HepG2 (cell line): Measurements from ENCODE around the gene CTTNBP2NL. TPM values are rescaled to one million over a fixed set of nuclear protein-coding genes. Genes with fewer than 3 reads are reported as not detected.

Experiments
- ATAC-seq: fragments of 200-7000 bp; cut with Tn5 transposase; 3 replicates; pipeline ENCODE4 v1.9.1; 2020; ENCODE audit warnings: mild to moderate bottlenecking, moderate library complexity
- BruUV-seq: library from RNA; stranded (reverse); fragments of 400-500 nt; replicated peaks from 2 replicates; lab custom pipeline; 2021; lab: Mats Ljungman, UMichigan
- CTCF ChIA-PET: fragments of 300-600 bp; formaldehyde crosslinking; extraction: SDS; loops from one replicate; lab custom pipeline; 2021; ENCODE audit warnings: low total read pairs, inconsistent platforms, low intra/inter-chr PET ratio; lab: Yijun Ruan, JAX
- POLR2A ChIA-PET: fragments of 350-600 bp; sonication (Branson Sonifier 250); formaldehyde crosslinking; loops from one replicate; lab custom pipeline; 2020; ENCODE audit warnings: antibody characterized with exemption, inconsistent platforms; lab: Yijun Ruan, JAX
- DNase-seq: peaks from one replicate; pipeline ENCODE4 v3.0.0-alpha.2; 2015; ENCODE audit warnings: low spot score
- FAIRE-seq: peaks from 3 replicates; lab custom pipeline; 2011; peaks lifted over from hg19 to GRCh38; lab: Jason Lieb, UNC
- H2AFZ ChIP-seq: one replicate; pipeline ENCODE4 v1.6.1; 2011; ENCODE audit warnings: low read length, inconsistent platforms
- H3K27ac ChIP-seq: fragments of 300-600 bp; 3 replicates; pipeline ENCODE4 v1.8.0; 2011; ENCODE audit warnings: mixed run types, mild to moderate bottlenecking, mixed read lengths, low read length, inconsistent platforms; ENCODE audit not compliant: insufficient read depth; ENCODE audit errors: extremely low read length
- H3K27me3 ChIP-seq, 2 experiments: fragments of 200-600 bp in 1 of 2; 2 replicates in 1 of 2; 3 replicates in 1 of 2; pipeline versions ENCODE4 v1.6.0 to v1.8.0; 2011; ENCODE audit warnings: low read length in 2 of 2, mild to moderate bottlenecking in 2 of 2, moderate library complexity in 2 of 2, inconsistent platforms in 1 of 2; ENCODE audit not compliant: insufficient read depth in 2 of 2, control insufficient read depth in 1 of 2
- H3K36me3 ChIP-seq, 2 experiments: fragments of 200-600 bp in 1 of 2; replicated peaks in 1 of 2; 2 replicates in 1 of 2; 3 replicates in 1 of 2; pipeline versions ENCODE4 v1.5.1 to v1.8.0; 2011; ENCODE audit warnings: low read length in 2 of 2, inconsistent platforms in 1 of 2; ENCODE audit not compliant: insufficient read depth in 2 of 2, control insufficient read depth in 1 of 2
- H3K4me1 ChIP-seq: 2 replicates; pipeline ENCODE4 v1.5.1; 2012; ENCODE audit warnings: low read length, inconsistent platforms; ENCODE audit not compliant: insufficient read depth
- H3K4me2 ChIP-seq: 2 replicates; pipeline ENCODE4 v1.6.0; 2011; ENCODE audit warnings: low read depth, low read length, inconsistent platforms
- H3K4me3 ChIP-seq, 3 experiments: fragments of 200-600 bp in 1 of 3; sonication (generic), shearing (Covaris generic) in 1 of 3; replicated peaks in 1 of 3; 2 replicates each; pipeline ENCODE4 v1.5.1; 2011 to 2016; ENCODE audit warnings: low read length in 3 of 3, inconsistent platforms in 2 of 3, low read depth in 2 of 3, mild to moderate bottlenecking in 2 of 3, control low read depth in 1 of 3, mixed read lengths in 1 of 3; ENCODE audit not compliant: insufficient read depth in 1 of 3
- H3K79me2 ChIP-seq: one replicate; pipeline ENCODE4 v1.6.1; 2011; ENCODE audit warnings: low read length, inconsistent platforms; ENCODE audit not compliant: insufficient read depth
- H3K9ac ChIP-seq: 2 replicates; pipeline ENCODE4 v1.6.0; 2011; ENCODE audit warnings: mild to moderate bottlenecking, low read depth, low read length, inconsistent platforms; ENCODE audit not compliant: insufficient read depth
- H3K9me3 ChIP-seq: 2 replicates; pipeline ENCODE4 v1.5.1; 2012; ENCODE audit warnings: mild to moderate bottlenecking, low read length
- H4K20me1 ChIP-seq: 2 replicates; pipeline ENCODE4 v1.6.0; 2011; ENCODE audit warnings: inconsistent platforms, mild to moderate bottlenecking, low read length, moderate library complexity; ENCODE audit not compliant: insufficient read depth
- HINFP ChIP-seq: sonication (generic); formaldehyde crosslinking; IDR thresholded peaks from 2 replicates; pipeline ENCODE4 v1.4.0; 2020; ENCODE audit warnings: low read depth, mild to moderate bottlenecking, missing genetic modification reagents
- HNF4A ChIP-seq: sonication (generic); formaldehyde crosslinking; IDR thresholded peaks from 2 replicates; pipeline ENCODE4 v1.4.0; 2020; ENCODE audit warnings: missing genetic modification reagents
- KMT2A ChIP-seq: sonication (generic); formaldehyde crosslinking; IDR thresholded peaks from 2 replicates; pipeline ENCODE4 v1.4.0; 2020; ENCODE audit warnings: missing genetic modification reagents
- NR2C2 ChIP-seq: sonication (generic); formaldehyde crosslinking; IDR thresholded peaks from 2 replicates; pipeline ENCODE4 v1.4.0; 2020; ENCODE audit warnings: missing genetic modification reagents, mild to moderate bottlenecking, moderate library complexity, borderline replicate concordance
- RBAK ChIP-seq: sonication (generic); formaldehyde crosslinking; IDR thresholded peaks from 2 replicates; pipeline ENCODE4 v1.5.1; 2020; ENCODE audit warnings: mild to moderate bottlenecking, missing genetic modification reagents
- RELA ChIP-seq: sonication (generic); formaldehyde crosslinking; IDR thresholded peaks from 2 replicates; pipeline ENCODE4 v1.4.0; 2020; ENCODE audit warnings: missing genetic modification reagents
- SALL2 ChIP-seq: sonication (generic); formaldehyde crosslinking; IDR thresholded peaks from 2 replicates; pipeline ENCODE4 v1.8.1; 2023; ENCODE audit warnings: mild to moderate bottlenecking, missing genetic modification reagents, inconsistent platforms
- SRY ChIP-seq: sonication (generic); formaldehyde crosslinking; IDR thresholded peaks from 2 replicates; pipeline ENCODE4 v1.8.0; 2022; ENCODE audit warnings: mild to moderate bottlenecking, missing genetic modification reagents
- SYNCRIP ChIP-seq: fragments of 200-400 bp; formaldehyde crosslinking; IDR thresholded peaks from 2 replicates; pipeline ENCODE4 v1.6.1; 2018; ENCODE audit warnings: mild to moderate bottlenecking, low read depth, low read length; ENCODE audit not compliant: insufficient read depth
- TGIF2 ChIP-seq: IDR thresholded peaks from 2 replicates; pipeline ENCODE4 v1.6.1; 2016; ENCODE audit warnings: control low read depth, missing compliant biosample characterization
- ZBED4 ChIP-seq: sonication (generic); formaldehyde crosslinking; IDR thresholded peaks from 2 replicates; pipeline ENCODE4 v1.4.0; 2020; ENCODE audit warnings: missing genetic modification reagents, borderline replicate concordance
- ZNF121 ChIP-seq: sonication (generic); formaldehyde crosslinking; IDR thresholded peaks from 2 replicates; pipeline ENCODE4 v1.5.0; 2020; ENCODE audit warnings: mild to moderate bottlenecking, missing genetic modification reagents
- ZNF7 ChIP-seq: IDR thresholded peaks from 2 replicates; pipeline ENCODE4 v1.6.1; 2016; ENCODE audit warnings: missing biosample characterization, missing genetic modification reagents
- ZNF720 ChIP-seq: sonication (generic); formaldehyde crosslinking; IDR thresholded peaks from 2 replicates; pipeline ENCODE4 v1.4.0; 2020; ENCODE audit warnings: missing genetic modification reagents
- ZNF841 ChIP-seq: sonication (generic); formaldehyde crosslinking; IDR thresholded peaks from 2 replicates; pipeline ENCODE4 v1.8.1; 2023; ENCODE audit warnings: missing genetic modification reagents, borderline replicate concordance
- ZSCAN29 ChIP-seq: sonication (generic); formaldehyde crosslinking; conservative IDR thresholded peaks from 2 replicates; pipeline ENCODE4 v1.4.0; 2020; ENCODE audit warnings: mild to moderate bottlenecking, missing genetic modification reagents
- WGBS: methylation state at CpG from one replicate; pipeline ENCODE4 v1.1.6; 2017; ENCODE audit warnings: low lambda C conversion rate; 5-methylcytosine and 5-hydroxymethylcytosine counted together
- in situ Hi-C: cut with HindIII; loops from 2 replicates; pipeline ENCODE4 v1.10.0; 2017; ENCODE audit warnings: low pct_unique_long_range_greater_than_20kb; ENCODE audit not compliant: extremely low pct_ligation_motif_present
- intact Hi-C: fragments of 100-400 bp; cut with micrococcal nuclease; formaldehyde crosslinking; loops from one replicate; pipeline ENCODE4 v1.10.0; 2022; ENCODE audit not compliant: unreplicated experiment
- polyA plus RNA-seq, 8 experiments: library from polyadenylated mRNA; depleted of rRNA in 3 of 8; stranded (reverse) in 7 of 8; unstranded in 1 of 8; fragments of >200 nt; fragmentation: Illumina TruSeq in 4 of 8; extraction: Trizol in 4 of 8; gene quantifications; 2 replicates each; pipeline versions ENCODE4 v1.2.1 to v1.2.3, GENCODE V29; 2011 to 2016; ENCODE audit warnings: low read depth in 4 of 8, missing spikeins in 1 of 8, mixed read lengths in 1 of 8; ENCODE audit not compliant: insufficient read depth in 1 of 8
- total RNA-seq, 5 experiments: library from RNA; depleted of rRNA; stranded (reverse); fragments of >200 nt; fragmentation: Illumina TruSeq; extraction: Trizol; gene quantifications; 2 replicates each; pipeline ENCODE4 v1.2.3, GENCODE V29; 2016; ENCODE audit warnings: low read depth in 1 of 5

CTTNBP2NL gene
- total and polyA plus RNA-seq, 2 of the 13 experiments (the other 11 are each of a cell fraction or from before 2014, with no cell fraction given) = 2.1 to 4.1 TPM

- intact Hi-C loops = no loop called here
- Histone ChIP-seq H3K4me3 (no peak overlapping the region), H3K4me2 (no peak overlapping the region), H3K4me1 (peaks cover 10% of the 10 kb centered on the region), H3K27ac (no peak overlapping the region), H4K20me1 (no peaks in the 10 kb centered on the region), H3K9ac (no peak overlapping the region), H2AFZ (no peak overlapping the region), H3K27me3 (no peaks in the 10 kb centered on the region), H3K36me3 (no peaks in the 10 kb centered on the region), H3K9me3 (no peaks in the 10 kb centered on the region), H3K79me2 (no peaks in the 10 kb centered on the region)
- 49% methylated on average over 6 of the region's 6 CpGs for WGBS
- ChIA-PET CTCF (no interaction called here), POLR2A (no interaction called here)
- TF ChIP-seq ZNF841 (CRISPR knock-in tag) (no peak), SALL2 (CRISPR knock-in tag) (no peak), NR2C2 (no peak), ZNF720 (CRISPR knock-in tag) (no peak), ZNF121 (CRISPR knock-in tag) (peak; percentile 40; the same call in 1 of the 2 replicates)
- no peak for FAIRE-seq
- no peak for ATAC-seq
- BruUV-seq = no TSS peak
- in situ Hi-C loops = no loop called here
- no peak for DNase-seq
Observed at GRCh38 chr1:112493351-112493750, 97.3 kb downstream of the CTTNBP2NL start.

GRCh38 chr1:112496290-112496689 lies 100.3 kb downstream of the CTTNBP2NL start:
- H3K36me3 ChIP-seq = no peaks in the 10 kb centered on the region
- no peak for DNase-seq
- H3K4me3 ChIP-seq = no peak overlapping the region
- 40% methylated on average over 5 of the region's 5 CpGs for WGBS
- H4K20me1 ChIP-seq = no peaks in the 10 kb centered on the region
- H3K4me2 ChIP-seq = no peak overlapping the region
- no peak overlapping the region for H3K9ac ChIP-seq
- H3K4me1 ChIP-seq = 0 out of 2 replicates have a peak, but pooled peaks cover 1% of the 10 kb centered on the region
- H3K79me2 ChIP-seq = no peaks in the 10 kb centered on the region
- BruUV-seq = no TSS peak
- in situ Hi-C loops (no loop called here), intact Hi-C loops (no loop called here)
- ChIA-PET CTCF (no interaction called here), POLR2A (no interaction called here)
- H3K27me3 ChIP-seq = peaks cover 0 to 5% of the 10 kb centered on the region in 2 experiments; a peak in 1 of 5 replicates
- no peak for FAIRE-seq
- no peak overlapping the region for H3K27ac ChIP-seq
- no peak for ATAC-seq
- H2AFZ ChIP-seq = no peak overlapping the region
- no peaks in the 10 kb centered on the region for H3K9me3 ChIP-seq
- TF ChIP-seq RELA (CRISPR knock-in tag) (no peak), SRY (CRISPR knock-in tag) (no peak), RBAK (CRISPR knock-in tag) (no peak), SYNCRIP (no peak), ZSCAN29 (CRISPR knock-in tag) (no peak), ZNF7 (CRISPR knock-in tag) (no peak), ZBED4 (CRISPR knock-in tag) (no peak), HNF4A (CRISPR knock-in tag) (no peak), HINFP (CRISPR knock-in tag) (no peak), TGIF2 (CRISPR knock-in tag) (no peak), KMT2A (no peak)
